ENCODE data around the gene PIGT.

Gene PIGT

GRCh38 chr20:45426320-45427016 is 10.5 kb downstream of the PIGT start:
- Histone ChIP-seq H3K18ac (ENCODE audit: low read length) (no peak overlapping the region), H2AK5ac (ENCODE audit: low read length) (no peak overlapping the region), H2BK120ac (ENCODE audit: low read depth, low read length) (no peak overlapping the region), H3K79me2 (ENCODE audit: control insufficient read depth, insufficient read depth, low read length) (no peaks in the 10 kb centered on the region), H3K36me3 (ENCODE audit: control insufficient read depth, insufficient read depth, low read length) (peaks cover 6% of the 10 kb centered on the region), H4K8ac (ENCODE audit: low read depth, low read length) (no peak overlapping the region), H3K4me3 (ENCODE audit: low read length) (no peak overlapping the region), H3K4me2 (ENCODE audit: low read length) (no peak overlapping the region), H3K27me3 (ENCODE audit: insufficient read depth, low read length, poor library complexity) (no peaks in the 10 kb centered on the region), H3K4me1 (ENCODE audit: control insufficient read depth, low read depth, low read length) (no peaks in the 10 kb centered on the region), H3K4ac (ENCODE audit: low read depth, low read length) (no peak overlapping the region), H3K9ac (ENCODE audit: low read length) (no peak overlapping the region), H3K27ac (ENCODE audit: low read depth, low read length) (no peak overlapping the region), H3K79me1 (ENCODE audit: low read length) (no peaks in the 10 kb centered on the region), H2BK15ac (replicated peaks; ENCODE audit: low read depth) (no peak overlapping the region), H4K5ac (ENCODE audit: low read length) (no peak overlapping the region), H2BK5ac (ENCODE audit: low read length) (no peak overlapping the region), H3K56ac (ENCODE audit: low read length) (no peak overlapping the region), H3K23ac (ENCODE audit: low read length) (no peak overlapping the region)
- WGBS (ENCODE audit: extremely low coverage, insufficient coverage, low lambda C conversion rate), result no CpG with 5 or more reads among the region's 5 CpGs
- no peak for DNase-seq

GRCh38 chr20:45427236-45428149 is 11.6 kb downstream of the PIGT start:
- Histone ChIP-seq H3K27ac (ENCODE audit: low read depth, low read length) (no peak overlapping the region), H2BK120ac (ENCODE audit: low read depth, low read length) (no peak overlapping the region), H4K8ac (ENCODE audit: low read depth, low read length) (no peak overlapping the region), H4K5ac (ENCODE audit: low read length) (no peak overlapping the region), H3K4me1 (ENCODE audit: control insufficient read depth, low read depth, low read length) (no peaks in the 10 kb centered on the region), H3K9ac (ENCODE audit: low read length) (no peak overlapping the region), H2BK5ac (ENCODE audit: low read length) (no peak overlapping the region), H3K4me3 (ENCODE audit: low read length) (no peak overlapping the region), H2AK5ac (ENCODE audit: low read length) (no peak overlapping the region), H3K56ac (ENCODE audit: low read length) (no peak overlapping the region), H3K4ac (ENCODE audit: low read depth, low read length) (no peak overlapping the region), H3K27me3 (ENCODE audit: insufficient read depth, low read length, poor library complexity) (no peaks in the 10 kb centered on the region), H3K36me3 (ENCODE audit: control insufficient read depth, insufficient read depth, low read length) (peaks cover 6% of the 10 kb centered on the region), H3K23ac (ENCODE audit: low read length) (no peak overlapping the region), H3K4me2 (ENCODE audit: low read length) (no peak overlapping the region), H3K79me1 (ENCODE audit: low read length) (no peaks in the 10 kb centered on the region), H3K18ac (ENCODE audit: low read length) (no peak overlapping the region), H2BK15ac (replicated peaks; ENCODE audit: low read depth) (no peak overlapping the region), H3K79me2 (ENCODE audit: control insufficient read depth, insufficient read depth, low read length) (no peaks in the 10 kb centered on the region)
- DNase-seq, result no peak
- no CpG with 5 or more reads among the region's 14 CpGs for WGBS (ENCODE audit: extremely low coverage, insufficient coverage, low lambda C conversion rate)

- Histone ChIP-seq H4K8ac (ENCODE audit: low read depth, low read length) (no peak overlapping the region), H2BK120ac (ENCODE audit: low read depth, low read length) (no peak overlapping the region), H3K27ac (ENCODE audit: low read depth, low read length) (no peak overlapping the region), H2AK5ac (ENCODE audit: low read length) (no peak overlapping the region), H2BK15ac (replicated peaks; ENCODE audit: low read depth) (no peak overlapping the region), H3K79me2 (ENCODE audit: control insufficient read depth, insufficient read depth, low read length) (no peaks in the 10 kb centered on the region), H3K27me3 (ENCODE audit: insufficient read depth, low read length, poor library complexity) (no peaks in the 10 kb centered on the region), H3K36me3 (ENCODE audit: control insufficient read depth, insufficient read depth, low read length) (peaks cover 1% of the 10 kb centered on the region), H3K9ac (ENCODE audit: low read length) (no peak overlapping the region), H4K5ac (ENCODE audit: low read length) (no peak overlapping the region), H3K18ac (ENCODE audit: low read length) (no peak overlapping the region), H2BK5ac (ENCODE audit: low read length) (no peak overlapping the region), H3K4ac (ENCODE audit: low read depth, low read length) (no peak overlapping the region), H3K79me1 (ENCODE audit: low read length) (no peaks in the 10 kb centered on the region), H3K56ac (ENCODE audit: low read length) (no peak overlapping the region), H3K4me3 (ENCODE audit: low read length) (no peak overlapping the region), H3K4me2 (ENCODE audit: low read length) (no peak overlapping the region), H3K4me1 (ENCODE audit: control insufficient read depth, low read depth, low read length) (no peaks in the 10 kb centered on the region), H3K23ac (ENCODE audit: low read length) (no peak overlapping the region)
- DNase-seq, result no peak
- no CpG with 5 or more reads among the region's 2 CpGs for WGBS (ENCODE audit: extremely low coverage, insufficient coverage, low lambda C conversion rate)
Measured at GRCh38 chr20:45429618-45430017, 13.7 kb downstream of the PIGT start.

- Histone ChIP-seq H2BK120ac (ENCODE audit: low read depth, low read length) (no peak overlapping the region), H3K4me2 (ENCODE audit: low read length) (no peak overlapping the region), H3K9ac (ENCODE audit: low read length) (no peak overlapping the region), H3K18ac (ENCODE audit: low read length) (no peak overlapping the region), H2BK15ac (replicated peaks; ENCODE audit: low read depth) (no peak overlapping the region), H3K4ac (ENCODE audit: low read depth, low read length) (no peak overlapping the region), H3K79me2 (ENCODE audit: control insufficient read depth, insufficient read depth, low read length) (no peaks in the 10 kb centered on the region), H4K5ac (ENCODE audit: low read length) (no peak overlapping the region), H3K4me1 (ENCODE audit: control insufficient read depth, low read depth, low read length) (no peaks in the 10 kb centered on the region), H3K27me3 (ENCODE audit: insufficient read depth, low read length, poor library complexity) (no peaks in the 10 kb centered on the region), H3K4me3 (ENCODE audit: low read length) (no peak overlapping the region), H3K56ac (ENCODE audit: low read length) (no peak overlapping the region), H3K27ac (ENCODE audit: low read depth, low read length) (no peak overlapping the region), H4K8ac (ENCODE audit: low read depth, low read length) (no peak overlapping the region), H3K79me1 (ENCODE audit: low read length) (no peaks in the 10 kb centered on the region), H2BK5ac (ENCODE audit: low read length) (no peak overlapping the region), H3K36me3 (ENCODE audit: control insufficient read depth, insufficient read depth, low read length) (no peaks in the 10 kb centered on the region), H2AK5ac (ENCODE audit: low read length) (no peak overlapping the region), H3K23ac (ENCODE audit: low read length) (no peak overlapping the region)
- no peak for DNase-seq
- no CpG with 5 or more reads among the region's 5 CpGs for WGBS (ENCODE audit: extremely low coverage, insufficient coverage, low lambda C conversion rate)
Measured at GRCh38 chr20:45432294-45432693, 16.4 kb downstream of the PIGT start.

- no peak overlapping the region for H3K4me3 ChIP-seq (ENCODE audit: low read length)
- no peaks in the 10 kb centered on the region for H3K79me1 ChIP-seq (ENCODE audit: low read length)
- no peak overlapping the region for H3K4ac ChIP-seq (ENCODE audit: low read depth, low read length)
- WGBS (ENCODE audit: extremely low coverage, insufficient coverage, low lambda C conversion rate), result no CpG with 5 or more reads among the region's 3 CpGs
- H2AK5ac ChIP-seq (ENCODE audit: low read length), result no peak overlapping the region
- no peak overlapping the region for H3K27ac ChIP-seq (ENCODE audit: low read depth, low read length)
- no peak overlapping the region for H2BK5ac ChIP-seq (ENCODE audit: low read length)
- no peaks in the 10 kb centered on the region for H3K36me3 ChIP-seq (ENCODE audit: control insufficient read depth, insufficient read depth, low read length)
- no peaks in the 10 kb centered on the region for H3K27me3 ChIP-seq (ENCODE audit: insufficient read depth, low read length, poor library complexity)
- H2BK120ac ChIP-seq (ENCODE audit: low read depth, low read length), result no peak overlapping the region
- no peak overlapping the region for H3K4me2 ChIP-seq (ENCODE audit: low read length)
- no peak overlapping the region for H3K9ac ChIP-seq (ENCODE audit: low read length)
- H3K56ac ChIP-seq (ENCODE audit: low read length), result no peak overlapping the region
- no peaks in the 10 kb centered on the region for H3K79me2 ChIP-seq (ENCODE audit: control insufficient read depth, insufficient read depth, low read length)
- H3K23ac ChIP-seq (ENCODE audit: low read length), result no peak overlapping the region
- peak; percentile 45 for DNase-seq
- H2BK15ac ChIP-seq (replicated peaks; ENCODE audit: low read depth), result no peak overlapping the region
- no peak overlapping the region for H4K8ac ChIP-seq (ENCODE audit: low read depth, low read length)
- no peak overlapping the region for H3K18ac ChIP-seq (ENCODE audit: low read length)
- H3K4me1 ChIP-seq (ENCODE audit: control insufficient read depth, low read depth, low read length), result no peaks in the 10 kb centered on the region
- no peak overlapping the region for H4K5ac ChIP-seq (ENCODE audit: low read length)
Measured at GRCh38 chr20:45433316-45433715, 17.4 kb downstream of the PIGT start.
